D721Med (cell line): Measurements from ENCODE around the gene MPV17L2.
A peak's percentile ranks its signal among the peaks of the same experiment; 100 is the strongest.

Source experiments
- DNase-seq: peaks from one replicate; pipeline ENCODE4 v3.0.0; 2011; ENCODE audit warnings: low spot score; ENCODE audit not compliant: insufficient read length
- FAIRE-seq: peaks from 2 replicates; lab custom pipeline; 2011; peaks lifted over from hg19 to GRCh38; lab: Jason Lieb, UNC
- TF ChIP-seq, protein P1 (sequence below): IDR thresholded peaks from 2 replicates; pipeline ENCODE4 v1.5.1; 2012; ENCODE audit warnings: mild to moderate bottlenecking, control low read depth; ENCODE audit not compliant: insufficient read depth; ENCODE audit errors: missing control alignments

Gene MPV17L2

DNA sequence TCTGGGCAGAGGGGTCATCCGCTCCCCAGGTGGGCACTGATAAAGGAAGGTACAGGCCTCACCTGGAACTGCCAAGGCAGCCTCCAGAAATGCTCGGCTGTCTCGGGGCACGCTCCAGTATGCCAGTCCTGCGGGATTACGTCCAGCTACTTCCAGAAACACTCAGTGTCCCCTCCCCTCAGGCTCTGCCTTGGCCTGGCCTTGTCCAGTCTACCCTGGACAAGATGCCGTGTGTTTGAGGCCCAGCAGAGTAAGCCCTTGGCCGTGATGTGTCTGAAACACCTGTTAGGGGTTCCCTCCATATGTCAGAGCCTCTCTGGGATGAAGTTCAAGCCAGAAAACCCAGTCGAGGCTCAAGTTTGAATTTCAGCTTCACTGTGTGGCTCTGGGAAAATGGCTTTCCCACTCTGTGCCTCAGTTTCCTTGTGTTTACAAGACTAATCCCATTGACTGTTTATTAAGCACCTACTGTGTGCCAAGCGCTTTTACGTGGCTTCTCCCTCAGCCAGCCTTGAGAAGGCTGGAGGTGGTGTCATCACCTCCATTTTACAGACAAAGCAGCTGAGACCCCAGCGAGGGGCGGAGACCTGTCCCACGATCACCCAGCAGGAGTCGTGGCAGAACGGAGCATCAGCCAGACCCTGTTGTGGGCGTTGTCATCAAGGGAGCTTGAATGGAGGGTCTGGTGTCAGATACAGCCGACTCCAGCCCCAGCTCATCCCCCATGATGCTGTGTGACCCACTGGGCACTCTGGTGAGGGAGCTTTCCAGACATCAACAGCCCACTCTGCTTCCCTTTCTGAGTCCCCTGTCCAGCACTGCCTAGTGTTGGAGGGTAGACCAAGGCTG, 42.0 kb upstream of the MPV17L2 start:
- TF ChIP-seq, protein P1, sequence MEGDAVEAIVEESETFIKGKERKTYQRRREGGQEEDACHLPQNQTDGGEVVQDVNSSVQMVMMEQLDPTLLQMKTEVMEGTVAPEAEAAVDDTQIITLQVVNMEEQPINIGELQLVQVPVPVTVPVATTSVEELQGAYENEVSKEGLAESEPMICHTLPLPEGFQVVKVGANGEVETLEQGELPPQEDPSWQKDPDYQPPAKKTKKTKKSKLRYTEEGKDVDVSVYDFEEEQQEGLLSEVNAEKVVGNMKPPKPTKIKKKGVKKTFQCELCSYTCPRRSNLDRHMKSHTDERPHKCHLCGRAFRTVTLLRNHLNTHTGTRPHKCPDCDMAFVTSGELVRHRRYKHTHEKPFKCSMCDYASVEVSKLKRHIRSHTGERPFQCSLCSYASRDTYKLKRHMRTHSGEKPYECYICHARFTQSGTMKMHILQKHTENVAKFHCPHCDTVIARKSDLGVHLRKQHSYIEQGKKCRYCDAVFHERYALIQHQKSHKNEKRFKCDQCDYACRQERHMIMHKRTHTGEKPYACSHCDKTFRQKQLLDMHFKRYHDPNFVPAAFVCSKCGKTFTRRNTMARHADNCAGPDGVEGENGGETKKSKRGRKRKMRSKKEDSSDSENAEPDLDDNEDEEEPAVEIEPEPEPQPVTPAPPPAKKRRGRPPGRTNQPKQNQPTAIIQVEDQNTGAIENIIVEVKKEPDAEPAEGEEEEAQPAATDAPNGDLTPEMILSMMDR = no peak
- FAIRE-seq (no peak), DNase-seq (no peak)

GRCh38 chr19:18152442-18152816, 40.6 kb upstream of the MPV17L2 start:
- TF ChIP-seq, protein P1 = peak; percentile 46
- peak; percentile 92 for DNase-seq
- FAIRE-seq = no peak

DNA sequence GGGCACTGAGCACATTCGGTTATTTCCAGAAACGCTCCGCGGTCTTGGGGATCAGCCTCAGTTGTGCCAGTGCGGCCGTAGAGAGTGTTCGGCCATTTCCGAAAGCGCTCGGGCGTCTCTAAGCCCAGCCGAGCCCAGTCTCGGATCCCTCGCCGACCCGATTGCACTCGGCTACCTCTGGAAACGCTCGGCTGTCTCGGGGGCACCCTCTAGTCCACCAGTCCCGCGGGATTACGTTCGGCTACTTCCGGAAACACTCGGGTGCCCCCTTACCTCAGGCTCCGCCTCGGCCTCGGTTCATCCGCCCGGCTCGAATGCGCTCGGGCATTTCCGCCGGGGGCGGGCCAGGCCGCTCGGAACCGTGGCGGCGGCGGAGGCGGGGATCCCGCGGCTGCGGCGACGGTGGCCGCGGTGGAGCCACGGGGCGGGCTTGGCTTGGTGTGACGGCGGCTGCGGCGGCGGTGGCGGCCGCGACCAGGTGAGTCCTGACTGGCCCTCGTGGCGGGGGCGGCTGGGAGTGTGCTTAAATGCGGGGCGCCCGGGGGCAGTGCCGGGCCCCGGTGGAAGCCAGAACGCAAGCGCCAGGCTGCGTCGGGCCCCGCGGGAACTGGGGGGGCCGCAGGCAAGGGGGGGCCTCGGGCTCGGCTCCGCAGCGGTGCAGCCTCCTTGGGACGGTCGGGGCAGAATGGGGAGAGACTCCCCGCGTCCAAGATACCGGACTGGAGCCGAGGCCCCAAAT, 40.0 kb upstream of the MPV17L2 start, which contains the start of gene PIK3R2:
Gene PIK3R2 (plus strand): TSS at position 347 of the 739 bp plus-strand sequence. CDS start 2,717 bp downstream, outside the sequence.
- DNase-seq (peak; percentile 96), FAIRE-seq (no peak)
- TF ChIP-seq, protein P1 = no peak

DNA sequence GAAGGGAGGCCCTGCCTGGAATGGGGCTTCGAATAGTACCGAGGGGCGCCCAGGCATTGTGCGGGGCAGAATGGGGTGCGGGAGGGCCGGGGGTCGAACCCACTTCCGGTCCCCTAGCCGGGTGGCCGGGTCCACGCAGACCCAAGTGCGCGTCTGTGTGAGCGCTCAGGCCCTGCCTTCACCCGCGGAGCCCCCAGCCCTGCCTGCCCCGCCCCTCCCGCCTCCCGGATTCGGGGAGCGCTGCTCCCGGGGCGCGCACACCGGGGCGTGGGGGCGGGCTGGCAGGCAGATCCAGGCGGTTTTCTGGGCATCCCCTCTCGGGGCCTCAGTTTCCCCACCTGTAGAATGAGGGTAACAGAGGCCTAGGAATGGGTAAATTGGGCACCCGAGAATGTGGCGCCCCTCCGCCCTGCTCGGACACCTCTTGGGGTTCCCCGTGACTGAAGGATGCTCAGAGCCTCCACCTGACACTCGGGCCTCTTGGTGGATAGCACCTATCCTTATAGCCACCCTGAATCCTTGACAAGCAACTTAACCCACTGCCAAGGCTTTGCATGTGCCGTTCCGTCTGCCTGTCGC, 39.4 kb upstream of the MPV17L2 start:
- TF ChIP-seq, protein P1 = no peak
- FAIRE-seq = no peak
- DNase-seq = no peak

GRCh38 chr19:18155095-18156087, 37.6 kb upstream of the MPV17L2 start:
- TF ChIP-seq, protein P1 = no peak
- DNase-seq (no peak), FAIRE-seq (no peak)

- TF ChIP-seq, protein P1 = no peak
- FAIRE-seq = no peak
- no peak for DNase-seq
Observed at GRCh38 chr19:18156268-18156667, 36.8 kb upstream of the MPV17L2 start.
